ENCODE results near the gene ATXN1. TPM values are rescaled to one million over a fixed set of nuclear protein-coding genes. Genes with fewer than 3 reads are reported as not detected.
A peak's percentile ranks its signal among the peaks of the same experiment; 100 is the strongest.

The ATXN1 gene
- total RNA-seq, 2 donors from 2014 or later = 121 to 135 TPM

GRCh38 chr6:16291739-16292138 lies 469.5 kb downstream of the ATXN1 start:
- Mint-ChIP-seq H3K36me3 (ENCODE audit: low read depth) (no peaks in the 10 kb centered on the region), H3K4me1 (no peaks in the 10 kb centered on the region), H3K4me3 (no peak overlapping the region), H3K27ac (no peak overlapping the region), H3K27me3 (peaks cover 8% of the 10 kb centered on the region)
- ATAC-seq = no peak
- H3K9me3 ChIP-seq (ENCODE audit: control insufficient read depth, low read length, poor library complexity, severe bottlenecking) = no peaks in the 10 kb centered on the region
- DNase-seq = no peak

GRCh38 chr6:16288163-16288562 lies 473.1 kb downstream of the ATXN1 start:
- ATAC-seq = no peak
- no peak overlapping the region for H3K4me3 Mint-ChIP-seq
- H3K36me3 Mint-ChIP-seq (ENCODE audit: low read depth) = no peaks in the 10 kb centered on the region
- no peak overlapping the region for H3K27ac Mint-ChIP-seq
- no peak for DNase-seq
- H3K27me3 Mint-ChIP-seq = peaks cover 27% of the 10 kb centered on the region
- H3K9me3 ChIP-seq (ENCODE audit: control insufficient read depth, low read length, poor library complexity, severe bottlenecking) = no peaks in the 10 kb centered on the region
- peaks cover 5% of the 10 kb centered on the region for H3K4me1 Mint-ChIP-seq

- H3K27me3 Mint-ChIP-seq = peaks cover 34% of the 10 kb centered on the region
- H3K27ac Mint-ChIP-seq = no peak overlapping the region
- no peaks in the 10 kb centered on the region for H3K9me3 ChIP-seq (ENCODE audit: control insufficient read depth, low read length, poor library complexity, severe bottlenecking)
- no peak overlapping the region for H3K4me3 Mint-ChIP-seq
- H3K4me1 Mint-ChIP-seq = peaks cover 5% of the 10 kb centered on the region
- no peaks in the 10 kb centered on the region for H3K36me3 Mint-ChIP-seq (ENCODE audit: low read depth)
- peak in 1 of 3 donors; percentile 23 for DNase-seq
- no peak for ATAC-seq
Measured at GRCh38 chr6:16286151-16286522, 475.1 kb downstream of the ATXN1 start.

DNA sequence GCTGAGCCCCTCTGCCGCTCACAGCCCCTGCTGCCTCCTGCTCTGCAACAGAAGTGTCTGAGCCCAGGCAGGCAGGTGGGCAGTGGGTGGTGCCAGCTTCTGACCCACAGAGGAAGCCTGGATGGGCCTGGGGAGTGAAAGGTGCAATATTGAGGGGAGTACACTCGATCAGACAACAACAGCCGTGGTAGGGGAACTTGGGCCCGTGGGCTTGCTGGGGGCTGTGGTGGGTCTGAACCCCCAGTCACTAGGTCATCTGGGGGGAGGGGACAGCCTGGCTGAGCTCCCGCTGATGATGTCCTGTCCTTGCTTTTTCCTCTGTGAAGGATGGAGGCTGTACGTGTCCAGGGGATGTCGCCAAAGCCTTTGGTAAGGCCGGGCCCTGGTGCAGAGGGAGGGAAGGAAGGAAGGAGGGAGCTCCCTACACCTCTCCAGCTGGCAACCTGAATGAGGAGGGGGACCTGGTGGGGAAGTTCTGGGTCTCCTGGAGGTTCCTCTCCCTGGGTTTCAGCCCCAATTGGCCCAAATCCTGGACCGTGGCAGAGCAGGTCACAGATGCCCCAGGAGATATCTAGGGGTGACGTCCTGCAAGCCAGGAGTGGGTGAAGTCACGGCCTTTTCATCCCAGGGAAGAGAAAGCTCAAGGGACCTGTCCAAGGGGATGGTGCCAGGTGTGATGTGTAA lies 475.7 kb downstream of the ATXN1 start:
- H3K27ac Mint-ChIP-seq = no peak overlapping the region
- H3K4me1 Mint-ChIP-seq = peaks cover 5% of the 10 kb centered on the region
- no peaks in the 10 kb centered on the region for H3K9me3 ChIP-seq (ENCODE audit: control insufficient read depth, low read length, poor library complexity, severe bottlenecking)
- no peaks in the 10 kb centered on the region for H3K36me3 Mint-ChIP-seq (ENCODE audit: low read depth)
- H3K27me3 Mint-ChIP-seq = peaks cover 34% of the 10 kb centered on the region
- H3K4me3 Mint-ChIP-seq = no peak overlapping the region
- DNase-seq (no peak), ATAC-seq (no peak)

DNA sequence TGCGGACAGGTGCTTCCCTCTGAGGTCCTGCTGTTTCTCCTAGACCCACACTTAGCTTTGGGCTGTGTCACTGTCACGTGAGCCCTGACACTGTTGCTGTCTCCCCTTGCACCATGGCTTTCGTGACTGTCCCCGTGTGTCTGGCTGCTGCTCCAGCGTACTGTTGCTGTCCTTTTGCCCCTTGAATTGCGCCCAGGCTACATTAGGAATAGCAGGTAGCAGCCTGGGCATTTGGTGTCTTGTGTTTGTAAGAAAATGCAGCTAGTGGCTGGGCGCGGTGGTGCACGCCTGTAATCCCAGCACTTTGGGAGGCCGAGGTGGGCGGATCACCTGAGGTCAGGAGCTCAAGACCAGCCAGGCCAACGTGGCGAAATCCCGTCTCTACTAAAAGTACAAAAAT lies 476.8 kb downstream of the ATXN1 start:
- H3K4me1 Mint-ChIP-seq = peaks cover 5% of the 10 kb centered on the region
- no peaks in the 10 kb centered on the region for H3K9me3 ChIP-seq (ENCODE audit: control insufficient read depth, low read length, poor library complexity, severe bottlenecking)
- H3K4me3 Mint-ChIP-seq = no peak overlapping the region
- no peak for DNase-seq
- ATAC-seq = no peak
- H3K27me3 Mint-ChIP-seq = peaks cover 36% of the 10 kb centered on the region
- no peak overlapping the region for H3K27ac Mint-ChIP-seq
- no peaks in the 10 kb centered on the region for H3K36me3 Mint-ChIP-seq (ENCODE audit: low read depth)

GRCh38 chr6:16282370-16282769 lies 478.9 kb downstream of the ATXN1 start:
- ATAC-seq = no peak
- no peak overlapping the region for H3K4me3 Mint-ChIP-seq
- H3K4me1 Mint-ChIP-seq = peaks cover 5% of the 10 kb centered on the region
- no peak for DNase-seq
- H3K27ac Mint-ChIP-seq = no peak overlapping the region
- H3K9me3 ChIP-seq (ENCODE audit: control insufficient read depth, low read length, poor library complexity, severe bottlenecking) = no peaks in the 10 kb centered on the region
- H3K27me3 Mint-ChIP-seq = peaks cover 43% of the 10 kb centered on the region
- peaks cover 6% of the 10 kb centered on the region for H3K36me3 Mint-ChIP-seq (ENCODE audit: low read depth)

GRCh38 chr6:16279243-16279642 lies 482.0 kb downstream of the ATXN1 start:
- Mint-ChIP-seq H3K36me3 (ENCODE audit: low read depth) (peaks cover 6% of the 10 kb centered on the region), H3K27me3 (peaks cover 40% of the 10 kb centered on the region), H3K27ac (no peak overlapping the region), H3K4me3 (no peak overlapping the region), H3K4me1 (no peaks in the 10 kb centered on the region)
- H3K9me3 ChIP-seq (ENCODE audit: control insufficient read depth, low read length, poor library complexity, severe bottlenecking) = no peaks in the 10 kb centered on the region
- no peak for DNase-seq
- no peak for ATAC-seq

DNA sequence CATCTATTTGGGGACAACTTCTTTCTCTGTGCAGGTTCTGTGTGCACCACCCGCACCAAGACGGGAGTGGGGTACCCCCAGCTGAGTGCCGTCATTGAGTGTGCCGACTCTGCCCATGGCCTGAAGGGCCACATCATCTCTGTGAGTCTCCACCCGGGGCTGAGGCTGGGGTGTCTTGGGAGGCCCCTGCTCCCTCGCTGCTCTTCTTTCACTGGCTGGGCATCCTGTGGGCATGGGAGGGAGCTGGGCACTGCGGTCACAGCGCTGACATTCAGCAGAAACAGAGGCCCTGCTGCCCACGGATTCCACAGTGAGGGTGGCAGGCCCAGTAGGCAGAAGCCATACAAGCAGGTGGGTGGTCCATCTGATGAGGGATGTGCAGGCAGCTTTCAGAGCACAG lies 482.5 kb downstream of the ATXN1 start:
- H3K27ac Mint-ChIP-seq = no peak overlapping the region

DNA sequence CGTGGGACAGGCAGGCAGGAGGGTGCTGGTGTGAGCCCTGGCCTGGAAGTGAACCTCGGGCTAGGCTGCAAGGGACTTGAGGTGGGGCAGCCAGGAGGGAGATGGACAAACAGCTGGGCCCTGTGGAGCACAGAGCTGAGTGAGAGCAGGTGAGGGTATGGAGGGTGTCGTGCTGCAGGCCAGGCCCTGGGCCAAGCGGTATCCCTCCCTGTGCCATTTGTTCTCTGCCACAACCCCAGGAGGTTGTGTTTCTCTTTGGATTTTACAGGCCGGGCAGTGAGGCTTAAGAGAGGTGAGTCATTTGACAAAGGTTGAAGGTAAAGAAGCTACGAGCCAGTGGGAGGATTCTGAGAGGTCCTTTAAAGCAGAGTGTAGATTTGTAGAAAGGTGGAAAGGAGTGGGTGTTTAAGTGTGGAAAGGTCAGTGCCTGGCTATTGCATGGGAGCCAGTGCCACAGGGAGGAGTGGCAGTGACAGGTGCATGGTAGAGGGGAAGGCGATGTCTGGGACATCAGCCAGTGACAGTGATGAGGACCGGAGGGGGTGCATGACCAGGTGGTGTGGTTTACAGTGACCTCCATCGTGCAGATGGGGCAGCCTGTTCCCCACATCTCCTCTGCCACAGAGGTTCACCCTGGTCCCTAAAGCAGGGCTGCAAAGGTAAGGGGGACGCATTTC lies 483.1 kb downstream of the ATXN1 start:
- Mint-ChIP-seq H3K4me1 (no peaks in the 10 kb centered on the region), H3K27me3 (peaks cover 38% of the 10 kb centered on the region), H3K27ac (peak overlapping the region; percentile 60), H3K36me3 (ENCODE audit: low read depth) (peaks cover 6% of the 10 kb centered on the region), H3K4me3 (no peak overlapping the region)
- ATAC-seq (no peak), DNase-seq (no peak)
- H3K9me3 ChIP-seq (ENCODE audit: control insufficient read depth, low read length, poor library complexity, severe bottlenecking) = no peaks in the 10 kb centered on the region

More for the DNA sequence above, 482.5 kb downstream of the ATXN1 start:
- Mint-ChIP-seq H3K4me1 (no peaks in the 10 kb centered on the region), H3K27me3 (peaks cover 42% of the 10 kb centered on the region), H3K36me3 (ENCODE audit: low read depth) (peaks cover 6% of the 10 kb centered on the region), H3K4me3 (no peak overlapping the region)
- no peaks in the 10 kb centered on the region for H3K9me3 ChIP-seq (ENCODE audit: control insufficient read depth, low read length, poor library complexity, severe bottlenecking)
- no peak for ATAC-seq
- DNase-seq = no peak

DNA sequence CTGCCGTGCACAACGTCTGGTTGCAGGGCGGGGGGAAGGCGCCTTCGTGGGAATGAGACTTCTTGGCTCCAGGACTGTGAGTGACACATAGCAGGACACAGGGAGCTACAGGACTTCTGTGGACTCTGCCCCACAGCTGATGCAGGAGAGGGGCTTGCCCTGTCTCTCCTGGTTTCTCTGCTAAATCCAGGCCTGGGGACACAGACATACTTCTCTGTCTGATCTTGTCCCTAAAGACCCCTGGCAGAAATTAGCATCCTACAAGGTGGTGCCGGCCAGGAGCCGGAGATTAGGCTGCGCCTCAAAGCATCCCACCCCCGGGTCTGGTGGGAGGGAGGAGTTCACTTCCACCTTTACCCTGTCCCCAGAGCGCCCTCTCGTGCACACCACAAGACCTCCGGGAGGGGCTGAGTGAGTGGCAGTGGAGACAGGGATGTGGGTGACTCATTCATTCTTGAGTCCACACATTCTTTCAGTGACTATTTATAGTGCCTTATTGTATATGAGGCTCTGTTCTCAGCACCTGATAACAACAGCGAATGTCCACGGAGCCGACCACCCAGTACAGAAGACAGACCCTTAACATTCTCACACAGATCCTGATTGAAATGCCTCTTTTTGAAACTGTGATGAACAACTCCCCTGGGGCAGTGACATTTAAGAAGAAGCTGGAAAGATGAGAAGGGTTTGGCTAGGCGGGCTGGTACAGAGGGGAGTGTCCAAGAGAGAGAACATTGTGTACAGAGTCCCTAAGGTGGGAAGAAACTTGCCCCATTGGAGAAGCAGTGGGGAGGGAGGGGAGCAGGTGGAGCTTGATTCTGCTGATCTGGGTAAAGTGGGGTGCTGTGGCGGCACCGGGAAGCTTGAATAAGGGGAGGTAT lies 483.9 kb downstream of the ATXN1 start:
- Mint-ChIP-seq H3K4me1 (no peaks in the 10 kb centered on the region), H3K4me3 (no peak overlapping the region), H3K27me3 (peaks cover 30% of the 10 kb centered on the region)

DNA sequence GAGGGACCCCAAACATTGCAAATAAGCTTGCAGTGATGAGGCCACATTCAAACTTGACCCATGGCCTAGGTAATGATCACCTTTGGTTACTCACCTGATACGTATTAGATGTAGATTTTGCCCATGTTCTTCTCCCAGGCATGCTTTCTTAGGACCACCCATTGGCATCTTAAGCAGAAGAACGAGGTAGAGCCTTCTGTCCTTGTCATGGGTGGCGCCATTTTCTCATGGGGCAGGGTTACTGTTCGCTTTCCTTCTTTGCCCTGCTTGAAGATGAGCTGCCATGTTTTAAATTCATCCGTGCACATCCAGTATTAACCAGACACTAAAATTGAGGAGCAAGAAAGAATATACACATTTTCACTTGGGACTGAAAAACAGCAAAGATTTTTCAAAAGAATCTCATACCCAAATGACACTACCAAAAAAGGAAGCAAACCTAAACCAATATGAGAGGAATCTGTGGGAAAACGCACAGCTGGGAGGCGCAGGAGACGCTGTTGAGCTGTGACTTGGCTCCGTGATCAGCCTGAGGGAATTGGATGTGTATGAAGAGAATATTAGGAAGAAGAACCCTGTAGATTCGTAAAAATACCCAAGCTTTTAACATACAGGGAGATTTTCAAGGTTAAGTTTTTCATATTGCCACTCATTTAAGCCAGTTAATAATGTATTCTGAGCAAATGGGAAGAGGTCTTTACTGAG lies 486.2 kb downstream of the ATXN1 start:
- H3K9me3 ChIP-seq (ENCODE audit: control insufficient read depth, low read length, poor library complexity, severe bottlenecking) = no peaks in the 10 kb centered on the region
- no peak overlapping the region for H3K4me3 Mint-ChIP-seq
- H3K27me3 Mint-ChIP-seq = peaks cover 29% of the 10 kb centered on the region
- no peak overlapping the region for H3K27ac Mint-ChIP-seq
- DNase-seq (no peak), ATAC-seq (no peak)
- H3K4me1 Mint-ChIP-seq = no peaks in the 10 kb centered on the region
- peaks cover 6% of the 10 kb centered on the region for H3K36me3 Mint-ChIP-seq (ENCODE audit: low read depth)

More for the DNA sequence above, 483.9 kb downstream of the ATXN1 start:
- Mint-ChIP-seq H3K36me3 (ENCODE audit: low read depth) (peaks cover 6% of the 10 kb centered on the region), H3K27ac (peak overlapping the region; percentile 60)
- ATAC-seq (no peak), DNase-seq (no peak)
- H3K9me3 ChIP-seq (ENCODE audit: control insufficient read depth, low read length, poor library complexity, severe bottlenecking) = no peaks in the 10 kb centered on the region

DNA sequence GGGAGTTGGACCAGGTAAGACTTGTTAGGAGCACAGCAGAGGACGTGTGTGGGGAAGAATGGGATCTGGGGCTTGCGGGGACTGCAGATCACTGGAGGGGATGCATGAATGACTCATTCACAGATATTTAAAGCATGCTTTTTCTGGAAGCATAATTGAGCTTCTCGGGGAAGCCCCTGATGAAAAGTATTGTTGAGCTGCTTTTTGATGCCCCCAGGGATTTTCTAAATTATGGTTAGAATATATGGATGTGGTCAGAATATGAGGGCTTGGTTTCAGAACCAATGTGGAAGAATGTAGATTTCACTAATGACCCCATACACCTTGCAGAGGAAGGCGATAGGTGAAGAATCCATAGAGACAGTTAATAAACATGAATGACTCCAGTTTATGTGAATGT lies 486.8 kb downstream of the ATXN1 start:
- no peak for DNase-seq
- H3K36me3 Mint-ChIP-seq (ENCODE audit: low read depth) = peaks cover 6% of the 10 kb centered on the region
- peaks cover 23% of the 10 kb centered on the region for H3K27me3 Mint-ChIP-seq
- no peaks in the 10 kb centered on the region for H3K9me3 ChIP-seq (ENCODE audit: control insufficient read depth, low read length, poor library complexity, severe bottlenecking)
- no peak for ATAC-seq
- no peaks in the 10 kb centered on the region for H3K4me1 Mint-ChIP-seq
- no peak overlapping the region for H3K4me3 Mint-ChIP-seq
- H3K27ac Mint-ChIP-seq = no peak overlapping the region

- no peaks in the 10 kb centered on the region for H3K9me3 ChIP-seq (ENCODE audit: control insufficient read depth, low read length, poor library complexity, severe bottlenecking)
- H3K36me3 Mint-ChIP-seq (ENCODE audit: low read depth) = peaks cover 5% of the 10 kb centered on the region
- H3K27ac Mint-ChIP-seq = no peak overlapping the region
- ATAC-seq = no peak
- H3K27me3 Mint-ChIP-seq = peaks cover 21% of the 10 kb centered on the region
- no peak overlapping the region for H3K4me3 Mint-ChIP-seq
- H3K4me1 Mint-ChIP-seq = no peaks in the 10 kb centered on the region
- no peak for DNase-seq
Measured at GRCh38 chr6:16273256-16273655, 488.0 kb downstream of the ATXN1 start.
